Esophagus muscularis mucosa (tissue), 4 donors: Measurements from ENCODE around the gene FANK1. TPM values are rescaled to one million over a fixed set of nuclear protein-coding genes. Genes with fewer than 3 reads are reported as not detected.
"Not testable (repeated sequence)": the region's sequence is repeated elsewhere in the genome, so short reads cannot be mapped to it uniquely, and the experiment has no call there.

Experiments used
- DNase-seq: peaks from one replicate; pipeline ENCODE4 v3.0.0-alpha.2; 2017; ENCODE audit errors: extremely low spot score
- H3K27ac ChIP-seq, 4 donors: fragments of 200-600 bp; sonication (generic); replicated peaks in 1 of 4; 1 replicate in 3 of 4; 2 replicates in 1 of 4; pipeline ENCODE4 v1.5.1; 2016 to 2019; ENCODE audit warnings: mild to moderate bottlenecking in 1 of 4
- H3K27me3 ChIP-seq, 4 donors: fragments of 200-600 bp; sonication (generic); one replicate each; pipeline versions ENCODE4 v1.5.1 to v1.6.0; 2016 to 2019
- H3K36me3 ChIP-seq, 4 donors: fragments of 200-600 bp; sonication (generic); one replicate each; pipeline ENCODE4 v1.5.1; 2016 to 2019
- H3K4me1 ChIP-seq, 4 donors: fragments of 200-600 bp; sonication (generic); one replicate each; pipeline ENCODE4 v1.5.1; 2016 to 2019
- H3K4me3 ChIP-seq, 4 donors: fragments of 200-600 bp; sonication (generic); 1 replicate in 2 of 4; 2 replicates in 2 of 4; pipeline ENCODE4 v1.5.1; 2016 to 2019; ENCODE audit warnings: mild to moderate bottlenecking in 4 of 4, moderate library complexity in 1 of 4
- H3K9me3 ChIP-seq, 4 donors: fragments of 200-600 bp; sonication (generic); 1 replicate in 3 of 4; 2 replicates in 1 of 4; pipeline ENCODE4 v1.5.1; 2016 to 2019
- CTCF ChIP-seq, 3 experiments: fragments of 200-600 bp in 2 of 3; fragments of 450-650 bp in 1 of 3; sonication (generic) in 2 of 3; IDR thresholded peaks; one replicate each; pipeline ENCODE4 v1.5.1; 2017 to 2019; ENCODE audit warnings: antibody characterized with exemption in 3 of 3, mild to moderate bottlenecking in 2 of 3, moderate library complexity in 1 of 3
- EP300 ChIP-seq: sonication (generic); formaldehyde crosslinking; IDR thresholded peaks from one replicate; pipeline ENCODE4 v1.6.1; 2017; ENCODE audit warnings: antibody characterized with exemption
- POLR2A ChIP-seq: fragments of 450-650 bp; IDR thresholded peaks from one replicate; pipeline ENCODE4 v1.6.1; 2017; ENCODE audit warnings: antibody characterized with exemption, moderate library complexity, mild to moderate bottlenecking, low read depth
- POLR2AphosphoS5 ChIP-seq, 2 donors: sonication (generic); formaldehyde crosslinking; IDR thresholded peaks; one replicate each; pipeline ENCODE4 v1.6.1; 2017; ENCODE audit warnings: antibody characterized with exemption in 2 of 2
- WGBS: methylation state at CpG from one replicate; pipeline ENCODE4 v1.1.5; 2018; 5-methylcytosine and 5-hydroxymethylcytosine counted together
- intact Hi-C: fragments of 100-400 bp; cut with DNase I; formaldehyde crosslinking; loops from one replicate; pipeline ENCODE4 v1.15.1; 2023
- total RNA-seq, 4 donors: library from RNA; depleted of rRNA; stranded (reverse); fragments of >200 nt; gene quantifications; one replicate each; pipeline versions ENCODE4 v1.1.0 to v1.2.1, GENCODE V29; 2016

Gene FANK1
- total RNA-seq, 4 donors from 2014 or later: 0.50 to 2.6 (median 1.4) TPM

DNA sequence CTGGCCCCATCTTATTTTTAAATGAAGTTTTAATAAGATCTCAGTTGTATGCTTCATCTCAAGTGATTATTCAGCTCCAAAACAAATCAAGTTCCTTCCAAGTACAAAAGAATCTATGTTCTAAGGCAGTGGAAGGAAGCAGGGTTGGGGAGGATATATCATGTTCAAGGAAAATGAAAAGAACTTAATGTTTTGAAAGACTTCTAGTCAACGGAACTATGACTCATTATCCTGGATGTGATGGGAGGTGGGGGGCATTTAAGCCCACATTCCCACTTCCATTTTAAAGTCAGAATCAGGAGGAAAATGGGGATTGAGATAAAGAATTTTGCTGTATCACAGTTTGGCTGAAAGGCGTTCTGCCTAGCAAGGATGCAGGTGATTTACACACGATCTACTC lies 59.4 kb downstream of the FANK1 start:
- intact Hi-C loops: no loop called here
- TF ChIP-seq POLR2AphosphoS5 (IDR thresholded peaks at IDR 0.05) (no peak), POLR2A (no peak)
- no peaks in the 10 kb centered on the region for H3K4me1 ChIP-seq
- H3K27ac ChIP-seq: no peak overlapping the region
- no peak overlapping the region for H3K4me3 ChIP-seq
- DNase-seq: no peak
- H3K36me3 ChIP-seq: no peaks in the 10 kb centered on the region
- peaks cover 0 to 33% (median 27%) of the 10 kb centered on the region in 4 donors for H3K9me3 ChIP-seq
- WGBS: 81% methylated on average over 2 of the region's 3 CpGs
- no peaks in the 10 kb centered on the region for H3K27me3 ChIP-seq

DNA sequence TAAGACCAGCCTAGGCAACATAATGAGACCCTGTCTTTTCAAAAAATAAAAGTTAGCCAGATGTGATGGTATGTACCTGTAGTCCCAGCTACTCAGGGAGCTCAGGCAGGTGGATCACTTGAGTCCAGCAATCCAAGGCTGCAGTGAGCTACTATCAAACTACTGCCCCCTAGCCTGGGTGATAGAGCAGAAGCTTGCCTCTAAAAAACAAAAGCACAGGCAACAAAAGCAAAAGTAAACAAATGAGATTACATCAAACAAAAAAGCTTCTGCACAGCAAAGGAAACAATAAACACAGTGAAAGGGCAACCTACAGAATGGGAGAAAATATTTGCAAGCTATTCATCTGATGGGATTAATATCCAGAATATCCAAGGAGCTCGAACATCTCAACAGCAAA lies 65.4 kb downstream of the FANK1 start:
- H3K4me1 ChIP-seq: no peaks in the 10 kb centered on the region
- 78% methylated on average over 1 of the region's 1 CpG for WGBS
- no peak overlapping the region for H3K27ac ChIP-seq
- no peak for DNase-seq
- peaks cover 0 to 15% (median 9%) of the 10 kb centered on the region in 4 donors for H3K9me3 ChIP-seq
- no peaks in the 10 kb centered on the region for H3K36me3 ChIP-seq
- no peak for TF ChIP-seq CTCF (IDR thresholded peaks at IDR 0.05)
- TF ChIP-seq POLR2AphosphoS5 (IDR thresholded peaks at IDR 0.05): no peak
- no peak for TF ChIP-seq EP300
- TF ChIP-seq POLR2A: no peak
- no peak overlapping the region for H3K4me3 ChIP-seq
- intact Hi-C loops: no loop called here
- no peaks in the 10 kb centered on the region for H3K27me3 ChIP-seq

DNA sequence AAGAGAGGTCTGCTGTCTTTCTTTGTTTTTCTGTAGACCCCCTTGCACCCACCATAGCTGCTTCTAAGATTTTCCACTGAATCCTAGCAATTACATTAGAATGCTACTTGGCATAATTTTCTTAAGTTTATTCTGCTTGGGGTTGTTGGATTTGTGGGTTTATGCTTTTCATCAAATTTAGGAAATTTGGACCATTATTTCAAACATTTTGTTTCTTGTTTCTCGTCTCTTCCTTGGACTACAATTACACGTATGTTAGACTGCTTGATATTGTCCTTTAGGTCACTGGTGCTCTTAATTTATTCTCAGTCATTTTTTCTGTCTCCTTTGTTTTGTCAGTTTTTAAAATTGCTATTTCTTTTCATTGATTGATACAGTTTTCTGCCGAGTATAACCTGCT lies 65.8 kb downstream of the FANK1 start:
- H3K27me3 ChIP-seq: no peaks in the 10 kb centered on the region
- no peaks in the 10 kb centered on the region for H3K36me3 ChIP-seq
- DNase-seq: no peak
- H3K4me3 ChIP-seq: no peak overlapping the region
- 90% methylated on average over 3 of the region's 3 CpGs for WGBS
- TF ChIP-seq POLR2AphosphoS5 (IDR thresholded peaks at IDR 0.05): no peak
- no peaks in the 10 kb centered on the region for H3K4me1 ChIP-seq
- H3K27ac ChIP-seq: no peak overlapping the region
- H3K9me3 ChIP-seq: peaks cover 0 to 15% (median 9%) of the 10 kb centered on the region in 4 donors
- intact Hi-C loops: no loop called here

DNA sequence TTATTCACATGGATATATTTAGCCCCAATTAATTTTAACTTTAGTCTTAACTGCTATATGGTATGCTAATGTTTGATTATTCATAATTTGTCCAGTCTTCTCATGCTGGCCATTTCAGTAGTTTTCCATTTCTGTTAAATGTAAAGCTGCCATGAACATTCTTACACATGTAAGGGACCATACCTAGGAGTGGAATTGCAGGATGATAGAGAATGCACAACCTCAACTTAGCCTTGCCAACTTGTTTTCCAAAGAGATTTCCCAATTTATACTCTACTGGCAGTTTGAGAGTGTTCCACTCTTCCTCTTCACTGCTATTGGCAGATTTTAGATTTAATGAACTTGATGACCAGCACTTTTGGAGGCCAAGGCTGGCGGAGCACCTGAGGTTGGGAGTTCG lies 68.2 kb downstream of the FANK1 start:
- DNase-seq: no peak
- no peak overlapping the region for H3K4me3 ChIP-seq
- H3K9me3 ChIP-seq: peaks cover 0 to 15% (median 9%) of the 10 kb centered on the region in 4 donors
- H3K4me1 ChIP-seq: no peaks in the 10 kb centered on the region
- H3K27me3 ChIP-seq: no peaks in the 10 kb centered on the region
- no peak overlapping the region for H3K27ac ChIP-seq
- 100% methylated on average over 2 of the region's 2 CpGs for whole genome bisulfite sequencing
- intact Hi-C loops: no loop called here
- H3K36me3 ChIP-seq: no peaks in the 10 kb centered on the region
- TF ChIP-seq CTCF (IDR thresholded peaks at IDR 0.05) (no peak), POLR2A (no peak), EP300 (no peak), POLR2AphosphoS5 (IDR thresholded peaks at IDR 0.05) (no peak)

DNA sequence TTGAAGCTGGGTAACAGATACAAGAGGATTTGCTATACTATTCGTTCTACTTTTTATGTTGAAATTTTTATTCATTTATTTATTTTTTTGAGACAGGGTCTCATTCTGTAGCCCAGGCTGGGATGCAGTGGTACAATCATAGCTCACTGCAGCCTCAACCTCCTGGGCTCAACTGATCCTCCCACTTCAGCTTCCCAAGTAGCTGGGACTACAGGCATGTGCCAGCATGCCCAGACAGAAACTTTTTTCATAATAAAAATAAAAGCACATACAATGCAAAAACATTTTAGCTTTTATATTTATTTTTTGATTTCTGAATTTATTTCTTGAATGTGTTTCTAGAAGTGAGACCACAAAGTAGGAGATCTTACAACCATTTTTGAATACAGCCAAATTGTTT lies 71.2 kb downstream of the FANK1 start:
- no peak overlapping the region for H3K4me3 ChIP-seq
- H3K4me1 ChIP-seq: no peaks in the 10 kb centered on the region
- no peak for TF ChIP-seq CTCF (IDR thresholded peaks at IDR 0.05)
- TF ChIP-seq POLR2AphosphoS5 (IDR thresholded peaks at IDR 0.05): no peak
- TF ChIP-seq POLR2A: no peak
- no peak for TF ChIP-seq EP300
- WGBS: 89% methylated on average over 1 of the region's 1 CpG
- intact Hi-C loops: no loop called here
- no peaks in the 10 kb centered on the region for H3K9me3 ChIP-seq
- no peak for DNase-seq
- H3K27me3 ChIP-seq: no peaks in the 10 kb centered on the region
- no peak overlapping the region for H3K27ac ChIP-seq
- no peaks in the 10 kb centered on the region for H3K36me3 ChIP-seq

- H3K4me1 ChIP-seq, H3K4me3 ChIP-seq, H3K9me3 ChIP-seq, DNase-seq, intact Hi-C loops, H3K36me3 ChIP-seq, H3K27ac ChIP-seq, H3K27me3 ChIP-seq: not testable (repeated sequence)
- 86% methylated on average over 13 of the region's 36 CpGs for WGBS
Measured at GRCh38 chr10:125970077-125970630, 73.8 kb downstream of the FANK1 start.
